ELF-1 (cell line): ENCODE measurements around the gene AMT.
A peak's percentile ranks its signal among the peaks of the same experiment; 100 is the strongest.

Source experiments
- DNase-seq: peaks from one replicate; pipeline ENCODE4 v3.0.0-alpha.2; 2016; ENCODE audit warnings: low read depth, low spot score

AMT gene, protein sequence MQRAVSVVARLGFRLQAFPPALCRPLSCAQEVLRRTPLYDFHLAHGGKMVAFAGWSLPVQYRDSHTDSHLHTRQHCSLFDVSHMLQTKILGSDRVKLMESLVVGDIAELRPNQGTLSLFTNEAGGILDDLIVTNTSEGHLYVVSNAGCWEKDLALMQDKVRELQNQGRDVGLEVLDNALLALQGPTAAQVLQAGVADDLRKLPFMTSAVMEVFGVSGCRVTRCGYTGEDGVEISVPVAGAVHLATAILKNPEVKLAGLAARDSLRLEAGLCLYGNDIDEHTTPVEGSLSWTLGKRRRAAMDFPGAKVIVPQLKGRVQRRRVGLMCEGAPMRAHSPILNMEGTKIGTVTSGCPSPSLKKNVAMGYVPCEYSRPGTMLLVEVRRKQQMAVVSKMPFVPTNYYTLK

GRCh38 chr3:49422379-49423248 lies at the start of gene AMT:
Gene AMT (minus strand): TSS chr3:49422473. CDS start chr3:49422450, 23 bp downstream.
- DNase-seq, result peak; percentile 98

GRCh38 chr3:49470714-49471420 lies 48.6 kb upstream of the AMT start:
- DNase-seq, result no peak

DNA sequence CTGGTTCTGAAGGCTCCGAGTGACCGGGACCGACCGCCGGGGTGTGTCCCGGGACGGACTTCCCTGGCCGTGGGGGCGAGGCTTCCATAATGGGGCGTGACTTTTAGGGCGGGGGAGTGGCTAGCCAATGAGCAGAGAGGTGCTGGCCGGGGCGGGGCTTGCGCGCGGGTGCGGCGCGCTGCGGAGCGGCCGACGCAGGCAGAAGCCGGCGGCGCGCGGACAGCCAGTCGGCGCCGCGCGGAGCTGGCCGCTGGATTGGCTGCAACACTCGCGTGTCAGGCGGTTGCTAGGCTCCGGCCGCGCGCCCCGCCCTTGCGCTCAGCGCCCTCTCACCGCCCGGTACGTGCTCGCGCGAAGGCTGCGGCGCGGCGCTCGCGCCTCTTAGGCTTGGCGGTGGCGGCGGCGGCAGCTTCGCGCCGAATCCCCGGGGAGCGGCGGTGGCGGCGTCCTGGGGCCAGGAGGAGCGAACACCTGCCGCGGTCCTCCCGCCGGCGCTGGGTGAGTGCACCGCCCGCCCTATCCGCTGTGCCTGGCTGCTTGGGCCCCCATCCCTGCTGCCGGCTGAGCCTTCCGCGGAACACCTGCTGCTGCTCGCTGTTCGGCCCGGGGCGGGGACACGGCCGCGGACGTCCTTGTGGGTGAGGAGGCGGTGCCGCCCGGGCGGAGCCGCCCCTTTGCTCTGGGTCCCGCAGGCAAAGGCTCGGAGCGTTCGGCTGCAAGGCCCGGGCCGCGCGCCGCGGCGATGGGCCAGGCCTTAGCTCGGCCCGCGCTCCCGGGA lies 47.9 kb upstream of the AMT start, which contains the start of gene DAG1:
Gene DAG1 (plus strand): TSS at position 332 of the 778 bp plus-strand sequence. CDS start 40,268 bp downstream, outside the sequence.
- peak; percentile 97 for DNase-seq

DNA sequence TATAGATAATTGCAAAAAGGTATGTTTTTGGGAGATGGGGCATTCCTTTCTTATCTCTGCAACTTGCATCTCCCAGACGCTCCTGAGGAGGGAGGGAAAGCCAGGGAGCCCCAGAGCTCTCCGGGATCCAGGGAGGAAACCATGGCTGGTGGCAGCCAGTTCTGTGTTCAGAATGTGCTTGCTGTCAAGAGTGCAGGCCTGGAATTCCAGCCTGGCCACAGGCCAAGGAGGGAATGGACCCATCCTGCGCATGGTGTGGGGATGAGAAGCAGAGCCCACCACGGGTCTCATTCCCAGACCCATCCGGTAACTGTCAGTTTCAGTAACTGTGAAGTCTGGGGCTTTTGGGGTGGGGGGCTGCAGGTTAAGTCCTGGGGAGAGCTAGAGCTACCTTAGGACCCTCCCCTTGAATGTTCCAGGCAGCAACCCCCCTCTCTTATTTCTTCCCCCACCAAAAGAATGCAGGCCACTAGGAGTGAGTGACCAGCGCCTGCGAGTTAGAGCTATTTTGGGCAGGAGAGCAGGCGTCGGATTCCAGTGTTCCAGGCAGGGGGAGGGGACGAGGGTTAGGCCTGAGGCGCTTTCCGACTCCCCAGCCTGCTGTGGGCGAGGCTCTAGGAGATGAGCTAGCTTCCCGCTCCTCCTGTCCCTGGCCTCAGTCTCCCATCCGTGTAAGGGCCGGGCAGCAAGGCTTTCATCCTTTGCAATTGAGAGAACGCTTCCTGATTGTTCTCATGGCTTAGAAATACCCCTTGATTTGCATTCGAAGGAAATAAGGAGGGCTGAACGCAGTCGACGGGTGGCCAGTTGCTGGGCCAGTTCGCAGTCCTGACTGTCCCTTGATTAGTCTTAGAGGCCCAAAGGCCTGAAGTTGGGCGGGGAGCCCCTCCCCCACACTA lies 47.0 kb upstream of the AMT start:
- DNase-seq, result peak; percentile 98

- no peak for DNase-seq
Observed at GRCh38 chr3:49466085-49466484, 43.8 kb upstream of the AMT start.

DNA sequence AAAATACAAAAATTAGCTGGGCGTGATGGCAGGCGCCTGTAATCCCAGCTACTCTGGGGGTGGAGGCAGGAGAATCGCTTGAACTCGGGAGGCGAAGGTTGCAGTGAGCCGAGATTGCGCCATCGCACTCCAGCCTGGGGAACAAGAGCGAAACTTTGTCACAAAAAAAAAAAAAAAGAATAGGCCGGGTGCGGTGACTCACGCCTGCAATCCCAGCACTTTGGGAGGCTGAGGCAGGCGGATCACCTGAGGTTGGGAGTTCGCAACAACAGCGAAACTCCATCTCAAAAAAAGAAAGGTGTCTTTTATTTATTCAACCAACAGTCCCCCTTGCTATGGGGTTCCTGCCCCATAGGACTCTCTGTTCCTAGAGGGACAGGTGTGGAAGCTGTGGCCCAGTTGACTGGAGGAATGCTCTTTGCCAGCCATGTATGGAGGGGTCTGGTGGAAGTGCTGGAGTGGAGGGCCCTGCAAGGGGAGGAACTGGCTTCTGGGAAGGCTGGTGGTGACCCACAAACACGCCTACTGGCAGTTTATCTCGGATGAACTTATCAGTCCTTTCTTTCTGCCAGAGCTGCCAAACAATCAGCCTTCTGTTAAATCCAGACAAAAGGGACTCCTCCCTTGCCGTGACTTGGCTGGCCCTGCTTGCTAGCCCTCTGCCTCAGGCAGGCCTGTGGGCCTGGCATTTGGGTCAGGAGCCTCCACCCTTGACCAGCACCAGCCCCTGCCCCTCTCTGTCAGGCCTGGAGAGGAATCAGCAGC lies 43.2 kb upstream of the AMT start:
- peak; percentile 72 for DNase-seq

DNA sequence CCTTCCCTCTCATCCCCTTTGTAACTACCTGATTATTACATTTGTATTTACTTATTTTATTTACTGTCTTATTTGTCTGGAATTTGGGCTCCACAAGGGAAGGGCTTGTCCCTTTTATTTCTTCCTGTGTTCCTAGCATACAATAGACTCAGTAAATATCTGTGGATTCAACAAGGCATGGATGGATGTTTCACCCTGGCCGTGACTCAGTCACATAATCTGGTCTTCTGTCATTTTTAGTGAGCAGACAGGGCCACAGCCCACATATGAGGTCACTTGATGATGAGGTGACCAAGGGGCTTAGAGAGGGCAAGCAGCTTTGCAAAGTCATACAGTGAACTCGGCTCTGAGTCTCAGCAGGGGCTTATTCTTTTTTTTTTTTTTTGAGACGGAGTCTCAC lies 39.9 kb upstream of the AMT start:
- peak; percentile 56 for DNase-seq

- DNase-seq, result peak; percentile 97
Observed at GRCh38 chr3:49461443-49462171, 39.3 kb upstream of the AMT start.

DNA sequence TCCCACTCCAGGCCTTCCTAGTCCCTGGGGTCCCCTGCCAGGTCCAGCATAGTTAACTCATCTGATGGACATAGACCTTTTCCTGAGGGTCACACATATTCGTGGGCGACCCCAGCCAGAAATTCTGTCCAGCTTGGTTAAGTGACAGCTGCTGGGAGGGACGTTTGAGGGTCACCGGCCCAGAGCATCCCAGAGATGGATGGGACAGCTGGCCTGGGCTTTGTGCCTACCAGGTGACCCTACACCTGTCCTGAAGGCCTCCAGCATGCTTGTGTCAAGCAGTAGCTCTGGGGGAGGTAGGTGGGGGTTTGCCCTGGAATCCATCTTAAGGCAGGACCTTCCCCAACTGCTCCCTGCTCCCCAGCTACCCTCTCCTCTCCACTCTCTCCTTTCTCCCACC lies 38.7 kb upstream of the AMT start:
- no peak for DNase-seq

DNA sequence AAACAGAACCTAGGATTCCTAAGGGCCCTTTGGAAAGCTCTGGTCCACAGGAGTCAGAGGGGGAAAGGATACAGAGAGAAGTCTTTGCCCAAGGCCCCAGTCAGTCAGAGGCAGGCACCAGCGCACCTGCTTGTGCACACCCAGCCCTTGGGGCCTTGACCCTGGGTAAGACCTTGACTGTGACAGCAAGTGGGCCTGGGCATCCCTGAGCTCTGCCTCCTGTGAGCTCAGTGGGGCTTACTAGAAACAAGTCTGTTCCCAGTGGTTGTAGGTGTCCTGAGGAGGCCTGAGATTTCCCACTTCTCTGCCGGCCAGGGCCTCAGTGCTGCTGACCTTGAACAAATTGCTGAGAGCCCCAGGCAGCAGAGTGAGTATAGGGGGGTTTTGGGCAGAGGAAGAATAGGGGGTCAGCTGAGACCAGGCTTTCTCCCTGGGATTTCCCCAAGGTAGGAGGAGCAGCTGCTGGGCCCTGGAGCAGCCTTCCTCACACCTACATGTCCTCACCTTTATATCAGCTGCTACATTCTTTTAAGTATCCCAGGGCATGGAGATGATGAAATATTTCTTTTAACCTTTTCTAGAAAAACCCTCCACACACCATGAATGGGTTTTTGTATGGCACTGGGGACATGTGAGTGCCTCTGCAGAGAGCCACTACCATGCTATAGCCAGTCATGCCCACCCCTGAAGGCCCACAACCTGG lies 38.1 kb upstream of the AMT start:
- DNase-seq, result peak; percentile 27

- DNase-seq, result no peak
Observed at GRCh38 chr3:49456466-49456865, 34.2 kb upstream of the AMT start.

DNA sequence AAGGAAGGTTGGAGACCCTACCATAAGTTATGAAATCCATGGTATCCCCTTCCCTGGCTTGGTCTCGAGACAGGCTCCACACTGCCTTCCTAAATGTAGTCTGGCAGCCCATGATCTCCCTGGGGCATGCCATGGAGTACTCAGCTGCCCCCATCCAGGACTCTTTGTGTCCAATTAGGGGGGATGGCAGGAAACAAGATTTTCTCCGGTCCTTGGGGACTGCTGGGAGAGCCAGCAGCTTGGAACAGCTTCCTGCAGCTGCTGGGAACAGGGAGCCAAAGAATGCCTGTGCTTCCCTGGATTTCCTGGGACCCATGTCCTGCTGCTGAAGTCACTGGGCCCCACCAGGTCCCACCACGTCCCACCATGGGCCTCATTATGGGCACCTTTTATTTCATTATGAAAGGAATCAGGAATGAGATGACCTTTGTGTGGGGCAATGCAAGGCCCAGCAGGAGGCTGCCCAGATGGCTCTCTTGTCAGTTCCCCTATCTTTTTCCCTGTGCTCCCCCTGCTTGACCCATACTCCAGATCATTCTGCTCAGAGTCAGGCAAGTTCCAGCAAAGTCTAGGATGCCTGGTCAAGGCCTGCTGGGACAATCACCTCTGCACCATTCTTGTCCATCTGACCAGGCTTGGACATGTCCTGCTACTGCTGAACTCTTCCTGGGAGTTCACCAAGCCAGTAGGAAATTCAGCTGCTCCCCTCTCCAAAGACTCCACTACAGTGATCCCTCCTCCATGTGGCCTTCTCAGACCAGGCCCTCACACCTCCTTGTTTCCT lies 32.8 kb upstream of the AMT start:
- peak; percentile 24 for DNase-seq

- DNase-seq, result peak; percentile 87
Observed at GRCh38 chr3:49454458-49454857, 32.2 kb upstream of the AMT start.

DNA sequence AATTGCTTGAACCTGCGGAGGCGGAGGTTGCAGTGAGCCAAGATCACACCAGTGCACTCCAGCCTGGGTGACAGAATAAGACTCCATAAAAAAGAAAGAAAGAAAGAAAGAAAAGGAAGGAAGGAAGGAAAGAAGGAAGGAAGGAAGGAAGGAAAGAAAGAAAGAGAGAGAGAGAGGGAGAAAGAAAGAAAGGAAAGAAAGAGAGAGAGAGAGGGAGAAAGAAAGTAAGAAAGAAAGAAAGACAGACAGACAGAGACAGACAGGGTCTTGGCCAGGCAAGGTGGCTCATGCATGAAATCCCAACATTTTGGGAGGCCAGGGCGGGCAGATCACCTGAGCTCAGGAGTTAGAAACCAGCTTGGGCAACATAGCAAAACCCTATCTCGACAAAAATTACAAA lies 31.3 kb upstream of the AMT start:
- DNase-seq, result no peak

GRCh38 chr3:49445391-49445790 lies 23.1 kb upstream of the AMT start:
- no peak for DNase-seq

GRCh38 chr3:49434731-49435130 lies 12.5 kb upstream of the AMT start:
- DNase-seq, result no peak

- no peak for DNase-seq
Observed at GRCh38 chr3:49428752-49429080, 6.4 kb upstream of the AMT start.
